Nephron (organoid): ENCODE results near the gene KIAA0586.

Experiments used
- H3K27ac Mint-ChIP-seq, 3 experiments: 2 replicates each; pipeline ENCODE4 v1.8.0; 2020; ENCODE audit warnings: mixed read lengths in 3 of 3, mild to moderate bottlenecking in 2 of 3, moderate library complexity in 1 of 3
- H3K27me3 Mint-ChIP-seq: 2 replicates; pipeline ENCODE4 v1.8.0; 2021; ENCODE audit warnings: low read depth, mild to moderate bottlenecking, moderate library complexity, mixed read lengths
- H3K36me3 Mint-ChIP-seq: 2 replicates; pipeline ENCODE4 v1.8.0; 2020; ENCODE audit warnings: low read depth, mixed read lengths
- H3K4me1 Mint-ChIP-seq: 2 replicates; pipeline ENCODE4 v1.8.0; 2020; ENCODE audit warnings: mixed read lengths
- H3K4me3 Mint-ChIP-seq, 3 experiments: 2 replicates each; pipeline ENCODE4 v1.8.0; 2020; ENCODE audit warnings: mild to moderate bottlenecking in 3 of 3, mixed read lengths in 3 of 3, moderate library complexity in 2 of 3
- H3K9me3 Mint-ChIP-seq: 2 replicates; pipeline ENCODE4 v1.8.0; 2020; ENCODE audit warnings: mixed read lengths
- TF ChIP-seq, protein P1 (sequence below), 3 experiments: fragments of 200-600 bp; sonication (generic); IDR thresholded peaks; one replicate each; pipeline ENCODE4 v1.5.0; 2021; ENCODE audit warnings: antibody characterized with exemption in 3 of 3; ENCODE audit not compliant: unreplicated experiment in 3 of 3

KIAA0586 gene

DNA sequence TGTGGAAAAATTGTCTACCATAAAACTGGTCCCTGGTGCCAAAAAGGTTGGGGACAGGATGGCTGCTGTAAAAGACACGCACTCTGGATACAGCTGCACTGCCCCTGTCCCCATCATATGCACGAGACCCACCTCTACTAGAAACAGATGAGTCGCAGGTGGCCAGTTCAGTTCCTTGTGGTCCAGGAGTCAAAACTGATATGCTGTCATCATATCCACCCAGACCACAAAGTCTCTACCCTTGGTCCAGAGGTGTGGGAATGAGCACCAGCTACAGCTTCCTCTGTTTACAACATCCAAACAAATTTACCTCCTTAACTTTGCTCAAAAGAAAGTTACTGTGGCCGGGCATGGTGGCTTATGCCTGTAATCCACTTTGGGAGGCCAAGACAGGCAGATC lies 166.5 kb downstream of the KIAA0586 start:
- no peaks in the 10 kb centered on the region for H3K36me3 Mint-ChIP-seq
- H3K27ac Mint-ChIP-seq: no peak overlapping the region
- no peaks in the 10 kb centered on the region for H3K27me3 Mint-ChIP-seq
- TF ChIP-seq, protein P1, sequence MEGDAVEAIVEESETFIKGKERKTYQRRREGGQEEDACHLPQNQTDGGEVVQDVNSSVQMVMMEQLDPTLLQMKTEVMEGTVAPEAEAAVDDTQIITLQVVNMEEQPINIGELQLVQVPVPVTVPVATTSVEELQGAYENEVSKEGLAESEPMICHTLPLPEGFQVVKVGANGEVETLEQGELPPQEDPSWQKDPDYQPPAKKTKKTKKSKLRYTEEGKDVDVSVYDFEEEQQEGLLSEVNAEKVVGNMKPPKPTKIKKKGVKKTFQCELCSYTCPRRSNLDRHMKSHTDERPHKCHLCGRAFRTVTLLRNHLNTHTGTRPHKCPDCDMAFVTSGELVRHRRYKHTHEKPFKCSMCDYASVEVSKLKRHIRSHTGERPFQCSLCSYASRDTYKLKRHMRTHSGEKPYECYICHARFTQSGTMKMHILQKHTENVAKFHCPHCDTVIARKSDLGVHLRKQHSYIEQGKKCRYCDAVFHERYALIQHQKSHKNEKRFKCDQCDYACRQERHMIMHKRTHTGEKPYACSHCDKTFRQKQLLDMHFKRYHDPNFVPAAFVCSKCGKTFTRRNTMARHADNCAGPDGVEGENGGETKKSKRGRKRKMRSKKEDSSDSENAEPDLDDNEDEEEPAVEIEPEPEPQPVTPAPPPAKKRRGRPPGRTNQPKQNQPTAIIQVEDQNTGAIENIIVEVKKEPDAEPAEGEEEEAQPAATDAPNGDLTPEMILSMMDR (IDR thresholded peaks at IDR 0.05; ENCODE audit: unreplicated experiment in 3 of 3): no peak
- peaks cover 4% of the 10 kb centered on the region for H3K9me3 Mint-ChIP-seq
- no peaks in the 10 kb centered on the region for H3K4me1 Mint-ChIP-seq
- H3K4me3 Mint-ChIP-seq: no peak overlapping the region

DNA sequence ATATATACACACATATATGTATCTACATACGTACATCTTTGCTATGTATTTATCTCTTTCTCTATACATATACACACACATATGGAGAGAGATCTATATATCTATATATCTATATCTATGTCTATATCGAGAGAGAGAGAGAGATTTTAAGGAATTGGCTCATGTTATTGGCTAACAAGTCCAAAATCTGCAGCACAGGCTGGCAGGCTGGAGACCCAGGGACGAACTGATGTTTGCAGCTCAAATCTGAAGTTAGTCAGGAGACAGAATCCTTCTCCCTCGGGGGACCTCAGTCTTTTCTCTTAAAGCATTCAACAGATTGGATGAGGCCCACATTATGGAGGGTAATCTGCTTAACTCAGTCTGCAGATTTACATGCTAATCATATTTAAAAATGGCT lies 169.5 kb downstream of the KIAA0586 start:
- no peaks in the 10 kb centered on the region for H3K36me3 Mint-ChIP-seq
- H3K4me3 Mint-ChIP-seq: no peak overlapping the region
- no peaks in the 10 kb centered on the region for H3K4me1 Mint-ChIP-seq
- peaks cover 6% of the 10 kb centered on the region for H3K27me3 Mint-ChIP-seq
- TF ChIP-seq, protein P1 (IDR thresholded peaks at IDR 0.05; ENCODE audit: unreplicated experiment in 3 of 3): no peak
- no peak overlapping the region for H3K27ac Mint-ChIP-seq
- H3K9me3 Mint-ChIP-seq: no peaks in the 10 kb centered on the region

DNA sequence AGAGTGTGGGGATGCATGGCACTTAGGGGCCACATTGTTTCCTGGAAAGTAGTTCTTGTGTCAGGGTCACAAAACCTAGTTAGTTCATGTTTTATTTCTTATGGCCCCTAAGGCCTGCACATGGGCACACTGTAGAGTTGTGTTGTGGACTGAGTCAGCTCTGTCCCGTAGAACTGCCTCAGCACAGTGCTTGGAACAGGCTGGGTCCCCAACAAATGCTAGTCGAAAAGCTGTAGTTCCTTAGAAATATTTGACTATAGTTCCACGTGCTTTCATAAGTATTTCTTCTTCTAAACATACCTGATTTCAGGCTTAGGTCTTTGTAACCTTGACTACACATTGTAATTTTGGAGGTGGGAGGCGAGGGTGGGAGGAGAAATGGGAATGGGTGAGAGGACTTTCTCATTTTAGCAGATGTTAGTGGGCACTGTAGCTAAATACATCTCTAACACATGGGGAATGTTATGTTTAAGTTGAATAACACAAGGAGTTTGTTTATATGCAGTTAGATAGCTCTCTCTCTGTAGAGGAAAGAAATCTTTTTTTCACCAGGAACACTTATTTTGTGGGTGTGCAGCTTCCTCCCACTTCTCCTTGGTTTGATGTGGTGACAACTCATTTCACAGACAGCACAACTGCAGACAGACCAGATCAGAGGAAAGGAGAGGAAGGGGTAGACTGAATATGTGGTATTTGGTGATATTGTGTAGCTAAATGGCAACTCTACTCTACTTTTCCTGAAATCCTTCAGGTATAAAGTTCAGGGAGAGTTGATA lies 170.7 kb downstream of the KIAA0586 start:
- Mint-ChIP-seq H3K36me3 (no peaks in the 10 kb centered on the region), H3K4me1 (no peaks in the 10 kb centered on the region)

DNA sequence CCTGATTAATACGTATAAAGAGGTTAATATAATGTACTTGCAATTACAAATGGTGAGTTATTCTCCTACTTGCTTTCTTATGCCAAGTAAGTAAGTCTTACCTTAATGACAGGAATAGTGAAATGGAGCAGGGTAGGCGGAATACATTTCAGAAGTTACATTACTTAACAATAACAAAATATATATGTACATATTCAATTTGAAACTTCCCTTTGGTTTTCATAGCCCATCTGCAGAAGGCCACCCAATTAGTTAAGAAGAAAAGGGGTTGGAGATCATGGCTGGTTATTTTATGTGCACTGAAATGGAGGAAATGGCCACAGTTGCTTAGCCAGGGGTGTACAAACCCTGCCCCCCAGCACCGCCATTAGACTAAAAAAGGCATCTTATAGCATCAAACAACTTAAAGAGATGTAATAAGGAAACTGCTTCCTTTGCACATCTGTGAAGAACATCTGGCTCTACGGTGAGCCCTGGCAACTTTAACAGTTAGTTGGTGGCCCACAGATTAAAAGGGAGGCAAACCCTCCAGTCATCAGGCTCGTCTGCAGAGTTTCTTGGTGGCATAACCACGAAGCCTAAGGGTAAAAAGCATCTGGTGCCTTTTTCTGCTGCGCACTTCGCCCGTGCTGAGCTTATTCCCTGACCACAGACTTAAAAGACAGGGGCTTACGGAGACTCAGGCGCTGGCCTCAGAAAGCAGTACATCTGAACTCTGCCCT lies 171.4 kb downstream of the KIAA0586 start:
- H3K4me3 Mint-ChIP-seq: no peak overlapping the region
- no peaks in the 10 kb centered on the region for H3K4me1 Mint-ChIP-seq
- TF ChIP-seq, protein P1 (IDR thresholded peaks at IDR 0.05; ENCODE audit: unreplicated experiment in 3 of 3): no peak
- H3K9me3 Mint-ChIP-seq: no peaks in the 10 kb centered on the region
- no peak overlapping the region for H3K27ac Mint-ChIP-seq
- H3K27me3 Mint-ChIP-seq: peaks cover 6% of the 10 kb centered on the region
- no peaks in the 10 kb centered on the region for H3K36me3 Mint-ChIP-seq

More for the DNA sequence above, 170.7 kb downstream of the KIAA0586 start:
- Mint-ChIP-seq H3K27me3 (peaks cover 6% of the 10 kb centered on the region), H3K9me3 (no peaks in the 10 kb centered on the region), H3K27ac (no peak overlapping the region), H3K4me3 (no peak overlapping the region)
- TF ChIP-seq, protein P1 (IDR thresholded peaks at IDR 0.05; ENCODE audit: unreplicated experiment in 3 of 3): no peak

DNA sequence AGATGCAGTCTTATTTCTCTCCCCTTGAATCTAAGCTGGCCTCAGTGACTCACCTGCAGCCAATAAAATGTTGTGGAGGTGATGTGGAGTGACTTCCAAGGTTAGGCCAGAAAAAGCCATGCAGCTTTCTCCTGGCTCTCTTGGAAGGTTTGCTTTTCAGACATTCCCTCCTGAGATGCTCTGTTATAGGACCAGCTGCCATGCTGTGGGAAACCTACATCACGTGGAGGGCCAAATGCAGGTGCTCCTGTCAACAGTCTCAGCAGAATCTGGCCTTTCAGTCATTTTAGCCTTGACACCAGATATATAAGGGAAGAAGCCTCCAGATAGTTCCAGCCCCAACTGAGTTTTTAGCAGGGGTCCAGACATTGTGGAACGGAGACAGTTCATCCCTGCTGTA lies 172.2 kb downstream of the KIAA0586 start:
- Mint-ChIP-seq H3K27me3 (peaks cover 6% of the 10 kb centered on the region), H3K4me3 (no peak overlapping the region), H3K9me3 (no peaks in the 10 kb centered on the region), H3K4me1 (no peaks in the 10 kb centered on the region), H3K36me3 (no peaks in the 10 kb centered on the region), H3K27ac (no peak overlapping the region)
- TF ChIP-seq, protein P1 (IDR thresholded peaks at IDR 0.05; ENCODE audit: unreplicated experiment in 3 of 3): no peak
